HG03469 (cell line): ENCODE results near the gene SLCO2A1.

ENCODE experiments used
- ATAC-seq: cut with Tn5 transposase; IDR thresholded peaks from one replicate; pipeline ENCODE4 v1.9.1; 2021; ENCODE audit warnings: mild to moderate bottlenecking, moderate library complexity, moderate number of reproducible peaks; ENCODE audit not compliant: unreplicated experiment

The SLCO2A1 gene

DNA sequence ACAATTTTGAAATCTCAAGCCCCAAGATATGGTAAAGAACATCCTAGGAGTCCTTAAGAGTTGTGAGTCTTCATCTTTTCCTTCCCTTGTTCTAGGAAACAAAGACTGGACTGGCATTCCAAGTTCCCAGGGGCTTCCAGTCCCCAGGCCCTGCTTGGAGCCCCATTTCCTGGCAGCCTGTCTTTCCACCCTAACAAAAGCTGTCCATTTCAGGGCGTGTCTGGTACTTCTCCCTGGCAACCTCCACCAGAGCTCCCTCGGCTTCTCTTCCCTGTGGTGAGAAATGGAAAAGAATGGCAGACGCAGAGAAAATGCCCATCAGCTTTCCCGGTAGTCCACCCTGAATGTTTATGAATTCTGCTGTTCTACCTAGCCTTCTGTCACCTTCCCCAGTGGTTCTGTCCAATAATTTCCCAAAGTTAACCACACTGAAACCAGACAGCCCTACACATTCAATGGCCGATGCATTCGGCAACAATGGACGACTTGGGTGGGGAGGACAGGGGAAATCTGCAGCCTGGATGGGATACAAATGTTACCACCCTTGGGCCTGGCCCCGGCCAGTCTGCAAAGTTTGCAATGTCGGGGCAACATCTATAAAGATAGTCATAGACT is 140.9 kb downstream of the SLCO2A1 start:
- ATAC-seq = no peak

DNA sequence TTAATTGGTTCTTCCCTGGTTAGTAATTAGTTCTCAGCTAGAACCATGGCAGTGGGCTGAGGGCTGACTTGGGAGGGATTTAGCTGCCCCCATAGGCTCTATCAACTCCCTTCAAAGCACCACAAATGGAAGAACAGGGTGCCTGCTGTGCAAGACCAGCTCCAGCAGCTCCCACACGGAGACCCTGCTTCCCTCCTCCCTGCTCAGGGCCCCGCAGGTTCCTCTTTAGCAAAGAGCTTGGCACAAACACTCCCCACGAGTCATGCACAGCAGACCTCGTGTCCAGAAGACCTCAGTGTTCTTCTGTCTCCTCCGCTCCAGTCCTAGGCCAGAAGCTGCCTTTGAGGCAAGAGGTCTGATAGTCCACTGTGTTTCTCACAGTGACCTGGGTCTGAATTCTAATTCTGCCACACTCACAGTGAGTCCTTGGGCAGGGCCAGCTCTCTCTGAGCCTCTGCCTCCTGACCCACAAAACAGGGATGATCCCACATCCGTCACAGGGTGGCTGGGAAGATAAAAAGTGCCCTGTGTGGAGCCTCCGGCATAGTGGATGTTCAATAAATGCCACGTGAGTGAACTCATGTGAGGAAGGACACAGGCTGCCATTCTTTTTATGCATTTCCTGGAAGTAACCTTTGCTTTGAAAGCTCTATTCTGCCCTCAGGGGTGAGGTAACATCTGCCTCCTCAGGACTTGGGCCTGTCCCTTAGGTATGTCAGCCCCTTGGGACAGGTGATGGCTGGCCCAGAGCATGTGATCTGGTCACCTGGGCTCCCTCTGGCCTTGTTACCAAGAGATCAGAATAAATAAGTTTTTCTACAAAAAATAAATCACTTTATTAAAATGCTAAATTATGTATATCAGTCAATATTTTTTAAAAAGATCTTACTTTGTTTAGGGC is 141.7 kb downstream of the SLCO2A1 start:
- no peak for ATAC-seq

- ATAC-seq = no peak
These were observed 142.5 kb downstream of the SLCO2A1 start for GRCh38 chr3:133887074-133887802.

DNA sequence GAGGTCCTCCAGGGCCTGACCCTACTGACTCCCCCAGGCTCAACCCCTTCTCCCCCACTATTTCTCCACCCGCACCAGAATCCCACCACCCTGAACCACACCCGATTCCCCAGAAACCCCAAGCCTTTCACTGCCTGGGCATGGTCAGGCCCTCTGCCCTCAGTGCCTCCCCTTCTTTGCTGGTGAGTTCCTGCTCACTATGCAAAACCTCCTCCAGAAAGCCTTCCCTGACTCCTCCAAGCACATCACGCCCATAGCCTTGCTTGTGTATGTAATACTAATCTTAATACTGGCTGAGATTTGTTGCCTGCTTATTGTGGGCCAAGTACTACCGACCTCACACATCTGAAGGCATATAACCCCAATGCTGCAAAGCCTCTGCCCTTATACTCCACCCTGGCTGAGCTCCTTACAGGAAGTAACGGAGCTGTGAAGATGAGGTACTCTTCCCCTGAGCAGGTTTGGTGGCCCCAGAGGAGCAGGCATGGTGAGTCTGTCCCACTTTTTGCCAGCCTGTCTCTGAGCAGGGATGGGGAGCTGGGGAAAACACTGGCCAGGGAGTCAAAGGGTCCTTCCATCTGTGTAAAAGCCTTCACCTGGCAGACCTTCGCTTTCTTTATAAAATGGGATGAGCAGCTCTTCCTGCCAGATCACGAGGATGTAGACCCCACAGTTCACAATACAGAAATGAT is 143.5 kb downstream of the SLCO2A1 start:
- ATAC-seq = no peak

DNA sequence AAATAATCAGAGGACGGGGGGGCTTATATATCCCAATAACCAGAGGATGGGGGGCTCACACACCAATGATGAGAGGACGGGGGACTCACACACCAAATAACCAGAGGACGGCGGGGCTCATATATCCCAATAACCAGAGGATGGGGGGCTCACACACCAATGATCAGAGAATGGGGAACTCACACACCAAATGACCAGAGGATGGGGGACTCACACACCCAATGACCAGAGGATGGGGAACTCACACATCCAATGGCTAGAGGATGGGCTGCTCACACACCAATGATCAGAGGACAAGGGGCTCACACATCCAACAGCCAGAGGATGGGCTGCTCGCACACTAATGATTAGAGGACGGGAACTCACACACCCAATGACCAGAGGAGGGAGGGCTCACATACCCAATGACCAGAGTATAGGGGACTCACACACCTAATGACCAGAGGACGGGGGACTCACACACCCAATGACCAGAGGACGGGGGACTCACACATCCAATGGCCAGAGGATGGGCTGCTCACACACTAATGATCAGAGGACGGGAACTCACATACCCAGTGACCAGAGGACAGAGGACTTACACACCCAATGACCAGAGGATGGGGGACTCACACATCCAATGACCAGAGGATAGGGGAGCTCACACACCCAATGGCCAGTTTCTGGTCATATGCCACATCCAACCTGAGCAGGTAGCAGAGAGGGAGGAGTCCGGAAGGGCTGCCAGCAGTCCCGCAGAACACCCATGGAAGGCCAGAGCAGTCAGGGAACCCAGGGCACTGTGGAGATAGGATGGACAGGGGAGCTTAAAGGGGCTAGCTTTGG is 144.6 kb downstream of the SLCO2A1 start:
- no peak for ATAC-seq

DNA sequence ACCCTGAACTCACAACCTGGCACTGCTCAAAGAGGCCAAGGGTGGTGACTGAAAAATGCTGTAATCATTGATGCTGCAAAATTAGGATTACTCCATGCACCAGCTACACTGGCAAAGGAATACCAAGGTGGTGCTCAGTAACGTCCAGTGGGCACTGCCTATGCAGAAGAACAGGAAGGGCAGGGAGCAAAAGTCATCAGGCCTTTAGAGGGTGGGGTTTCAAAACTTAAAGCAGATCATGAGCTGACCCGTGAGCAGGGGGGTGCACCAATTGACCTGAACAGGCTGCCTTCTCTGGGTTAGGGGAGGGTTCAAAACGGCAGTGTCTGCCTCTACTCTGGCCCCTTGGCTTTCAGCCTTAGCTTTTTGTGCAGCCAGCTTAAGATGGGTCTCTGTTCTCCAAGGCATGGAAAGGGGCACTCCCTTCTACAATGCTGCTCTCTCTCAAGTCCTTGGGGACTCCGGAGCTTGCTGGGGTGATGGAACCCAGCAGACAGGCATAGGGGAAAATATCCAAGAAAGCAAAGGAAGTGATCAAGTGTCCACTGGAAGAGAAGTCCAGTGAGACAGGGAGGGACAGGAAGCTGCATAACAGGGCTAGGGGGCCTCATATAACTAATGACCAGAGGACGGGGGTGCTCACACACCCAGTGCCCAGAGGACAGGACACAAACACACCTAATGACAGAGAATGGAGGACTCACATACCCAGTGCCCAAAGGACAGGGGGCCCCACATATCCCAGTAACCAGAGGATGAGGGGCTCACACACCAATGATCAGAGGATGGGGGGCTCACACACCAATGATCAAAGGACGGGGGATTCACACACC is 145.5 kb downstream of the SLCO2A1 start:
- no peak for ATAC-seq

GRCh38 chr3:133883641-133884040 is 146.1 kb downstream of the SLCO2A1 start:
- no peak for ATAC-seq

GRCh38 chr3:133882986-133883586 is 146.6 kb downstream of the SLCO2A1 start:
- ATAC-seq = no peak

- no peak for ATAC-seq
These were observed 147.5 kb downstream of the SLCO2A1 start for GRCh38 chr3:133881939-133882825.

GRCh38 chr3:133881492-133881891 is 148.2 kb downstream of the SLCO2A1 start:
- ATAC-seq = no peak

DNA sequence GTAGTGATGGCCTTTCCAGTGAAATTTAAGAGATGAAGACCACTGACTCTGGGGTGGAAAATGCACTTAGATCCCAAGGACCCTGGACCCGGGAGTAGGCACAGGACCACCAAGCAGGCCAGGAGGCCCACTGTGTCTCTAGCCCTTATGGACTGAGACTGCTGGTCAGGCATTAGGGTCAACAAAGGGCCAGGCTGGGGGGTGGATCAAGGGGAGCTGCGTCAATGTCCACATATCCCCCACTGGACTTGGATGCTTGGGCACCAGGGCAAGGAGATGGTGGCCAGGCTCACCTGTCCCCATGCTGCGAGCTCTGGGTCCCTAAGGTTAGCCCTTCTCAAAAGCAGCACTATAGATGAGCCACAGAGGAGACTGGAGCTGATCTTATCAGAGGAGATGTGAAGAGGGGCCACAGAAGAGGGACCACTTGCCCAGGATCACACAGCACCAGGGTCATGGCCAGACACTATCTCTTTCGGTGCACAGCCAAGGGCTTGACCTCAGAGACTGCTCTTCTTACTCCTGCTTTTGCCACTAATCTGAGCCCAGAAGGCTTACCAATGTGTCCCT is 148.8 kb downstream of the SLCO2A1 start:
- ATAC-seq = no peak

- peak; percentile 50 for ATAC-seq
These were observed 149.4 kb downstream of the SLCO2A1 start for GRCh38 chr3:133880287-133880686.

DNA sequence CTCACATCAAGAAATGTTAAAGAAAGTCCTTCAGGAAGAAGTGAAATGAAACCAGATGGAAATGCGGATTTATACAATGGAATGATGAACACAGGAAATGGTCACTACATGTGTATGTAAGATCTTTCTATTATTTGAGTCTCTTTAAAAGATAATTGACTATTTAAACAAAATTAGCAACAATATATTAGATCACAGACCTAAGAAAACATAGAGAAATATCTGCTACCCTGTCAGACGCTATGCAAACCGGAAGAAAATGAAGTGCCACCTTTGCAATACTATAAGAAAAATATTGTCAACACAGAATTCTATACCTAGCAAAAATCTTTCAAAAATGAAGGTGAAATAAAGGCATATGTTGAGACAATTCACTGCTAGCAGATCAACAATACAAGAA is 151.2 kb downstream of the SLCO2A1 start:
- ATAC-seq = no peak
